Middle frontal gyrus (tissue), 1 donor: ENCODE data around the gene CDC16.
"Not testable (repeated sequence)": the region's sequence is repeated elsewhere in the genome, so short reads cannot be mapped to it uniquely, and the experiment has no call there.

Experiments
- DNase-seq: peaks from one replicate; pipeline ENCODE4 v3.0.0-alpha.2; 2015; ENCODE audit warnings: low spot score; ENCODE audit errors: extremely low spot score

Gene CDC16

DNA sequence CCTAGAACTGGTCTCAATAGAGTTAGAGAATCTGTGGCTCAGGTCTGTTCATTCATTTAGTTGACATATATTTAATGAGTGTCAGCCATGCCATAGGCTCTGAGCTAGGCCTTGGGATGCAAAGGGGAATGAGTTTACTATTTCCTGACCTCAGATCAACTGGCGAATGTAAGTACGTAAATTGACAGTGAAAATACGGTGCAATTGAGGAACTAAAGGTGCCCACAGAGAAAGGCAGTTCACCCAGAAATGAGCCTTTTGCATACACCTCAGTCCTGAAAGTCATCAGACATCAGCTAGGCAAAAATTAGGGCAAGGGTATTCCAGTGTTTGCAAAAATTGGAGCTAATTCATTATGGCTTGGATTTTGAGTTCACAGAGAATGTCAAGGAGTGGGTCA, 26.1 kb downstream of the CDC16 start:
- no peak for DNase-seq

DNA sequence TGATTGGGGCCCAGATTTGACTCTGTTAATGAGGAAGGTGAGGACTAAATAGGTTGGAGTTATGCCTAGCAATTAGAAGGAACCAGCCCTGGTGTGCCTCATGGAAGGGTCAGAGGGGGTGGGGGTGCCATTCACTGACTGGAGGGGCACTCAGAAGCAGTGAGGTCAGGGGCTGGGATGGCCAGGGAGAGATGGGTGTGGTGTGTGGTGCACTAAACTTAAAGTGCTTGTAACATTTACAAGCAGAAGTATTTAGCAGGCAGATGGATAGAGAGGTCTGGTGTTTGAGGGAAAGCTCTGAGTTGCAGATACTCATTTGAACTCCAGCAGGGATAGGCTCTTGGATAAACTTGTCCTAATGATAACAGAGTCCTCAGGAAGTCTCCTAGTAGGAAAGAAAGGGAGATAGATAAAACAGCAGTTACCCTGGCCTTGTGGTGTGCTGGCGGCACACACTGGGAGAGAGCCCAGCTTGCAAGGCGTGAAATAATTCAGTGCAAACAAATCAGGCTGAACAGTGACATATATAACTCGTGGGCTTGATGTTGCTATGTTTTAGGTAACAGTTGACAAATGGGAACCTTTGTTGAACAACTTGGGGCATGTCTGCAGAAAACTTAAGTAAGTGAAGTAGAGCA, 26.8 kb downstream of the CDC16 start:
- DNase-seq = no peak

DNA sequence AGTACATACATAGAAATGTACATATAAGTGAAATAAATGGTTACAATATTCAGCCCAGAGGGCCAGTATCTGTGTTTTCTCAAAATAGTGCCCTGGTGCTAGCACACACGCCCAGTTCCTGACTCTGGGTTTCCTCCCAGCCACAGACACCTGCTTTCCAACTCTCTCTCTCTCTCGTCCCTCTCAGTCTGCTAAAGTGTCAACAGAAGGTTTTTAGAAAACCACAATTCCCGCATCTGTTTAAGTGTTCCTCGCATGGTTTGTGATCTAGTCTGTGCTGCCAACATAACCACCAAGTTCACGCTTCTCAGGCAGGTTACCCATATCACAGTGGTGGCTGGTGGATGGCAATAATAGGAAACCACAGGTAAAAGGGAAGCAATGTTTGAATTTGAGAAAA, 28.9 kb downstream of the CDC16 start:
- DNase-seq = no peak

DNA sequence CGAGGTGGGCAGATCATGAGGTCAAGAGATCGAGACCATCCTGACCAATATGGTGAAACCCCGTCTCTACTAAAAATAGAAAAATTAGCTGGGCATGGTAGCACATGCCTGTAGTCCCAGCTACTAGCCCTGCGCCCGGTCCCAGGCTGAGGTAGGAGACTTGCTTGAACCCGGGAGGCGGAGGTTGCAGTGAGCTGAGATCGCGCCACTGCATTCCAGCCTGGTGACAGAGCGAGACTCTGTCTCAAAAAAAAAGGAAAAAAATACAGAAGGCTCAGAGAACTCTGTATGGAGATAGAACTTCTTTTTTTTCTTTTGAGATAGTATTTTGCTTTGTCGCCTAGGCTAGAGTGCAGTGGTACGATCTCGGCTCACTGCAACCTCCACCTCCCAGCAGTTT, 29.6 kb downstream of the CDC16 start:
- DNase-seq = not testable (repeated sequence)

DNA sequence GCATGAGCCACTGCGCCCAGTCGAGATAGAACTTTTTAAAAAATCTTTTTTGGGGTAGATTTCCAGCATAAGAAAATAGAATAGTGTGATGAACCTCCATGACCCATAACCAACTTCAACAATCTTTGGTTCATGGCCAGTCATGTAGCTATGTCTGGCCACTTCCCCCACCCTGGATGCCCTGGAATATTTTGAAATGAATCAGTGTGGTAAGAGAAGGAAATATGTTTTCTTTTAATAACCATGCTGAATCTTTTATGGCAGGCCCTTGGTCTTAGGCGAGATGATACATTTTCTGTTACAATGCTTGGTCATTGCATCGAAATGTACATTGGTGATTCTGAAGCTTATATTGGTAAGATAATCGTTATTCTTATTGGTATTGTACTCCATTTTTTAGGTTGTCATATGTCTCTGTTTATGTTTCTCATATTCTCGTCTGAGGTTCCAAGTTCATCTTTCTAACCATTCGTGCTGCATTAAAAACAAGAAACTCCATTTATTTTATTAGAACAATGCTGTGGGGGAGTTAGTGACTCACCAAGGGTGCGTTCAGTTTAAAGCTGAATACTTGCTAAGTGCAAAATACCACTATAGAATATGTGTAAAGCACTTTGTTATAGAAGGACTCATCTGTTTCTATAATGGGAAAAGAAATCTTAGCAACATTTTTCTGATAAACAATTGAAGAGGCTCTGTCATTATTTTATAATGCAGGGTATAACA, 30.4 kb downstream of the CDC16 start:
- DNase-seq = no peak

DNA sequence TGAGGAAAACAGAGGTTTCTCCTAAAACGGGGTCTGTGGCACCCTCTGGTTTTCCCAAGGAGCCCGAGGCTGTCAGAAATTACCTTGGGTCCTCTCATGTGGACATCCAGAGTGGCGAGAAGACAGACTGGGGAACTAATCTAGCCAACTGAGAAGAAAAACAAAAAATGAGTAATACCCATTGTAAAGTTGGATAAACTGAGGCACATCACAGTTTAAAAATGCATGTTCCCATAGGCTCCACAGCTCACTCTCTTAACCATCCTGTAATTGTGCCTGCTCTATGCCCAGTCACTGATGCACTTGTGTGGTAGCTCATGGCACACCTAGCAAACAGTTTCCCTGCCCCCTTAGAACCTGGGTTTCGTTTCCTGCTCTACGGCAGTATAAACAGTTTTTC, 31.5 kb downstream of the CDC16 start:
- DNase-seq = no peak

DNA sequence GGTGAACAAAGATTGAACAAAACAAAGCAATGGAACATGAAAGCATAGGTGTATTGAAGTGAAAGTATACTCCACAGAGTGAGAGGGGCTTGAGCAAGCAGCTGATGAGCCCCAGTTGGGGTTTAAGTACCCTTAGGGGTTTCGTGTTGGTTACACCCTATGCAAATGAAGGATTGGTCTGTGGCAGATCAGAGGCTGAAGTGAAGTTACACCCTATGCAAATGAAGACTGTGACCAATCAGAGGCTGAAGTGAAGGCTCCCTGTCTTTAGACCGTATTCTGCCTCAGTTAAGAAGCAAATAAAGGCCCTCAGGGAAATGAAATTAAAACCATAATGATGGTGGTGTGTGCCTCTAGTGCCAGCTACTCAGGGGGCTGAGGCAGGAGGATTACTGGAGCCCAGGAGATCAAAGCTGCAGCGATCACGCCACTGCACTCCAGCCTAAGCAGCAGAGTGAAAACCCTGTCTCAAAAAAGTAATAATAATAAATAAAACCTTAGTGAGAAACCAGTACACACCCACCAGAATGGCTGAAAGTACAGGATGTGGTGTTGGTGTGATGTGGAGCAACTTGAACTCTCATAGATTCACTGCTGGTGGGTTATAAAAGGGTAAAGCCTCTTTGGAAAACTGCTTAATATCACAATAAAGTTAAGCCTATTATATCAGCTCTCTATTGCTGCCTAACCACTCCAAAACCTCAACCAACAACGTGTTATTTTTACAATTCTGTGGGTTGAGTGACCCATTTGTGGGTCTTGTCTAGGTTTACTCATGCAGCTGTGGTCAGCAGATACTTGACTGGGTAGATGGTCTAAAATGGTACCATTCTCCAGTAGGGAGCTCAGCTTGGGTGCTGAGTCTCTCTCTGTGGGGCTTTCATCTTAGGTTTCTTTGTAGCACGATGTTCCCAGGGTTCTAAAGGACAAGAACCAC, 33.9 kb downstream of the CDC16 start:
- DNase-seq = no peak

DNA sequence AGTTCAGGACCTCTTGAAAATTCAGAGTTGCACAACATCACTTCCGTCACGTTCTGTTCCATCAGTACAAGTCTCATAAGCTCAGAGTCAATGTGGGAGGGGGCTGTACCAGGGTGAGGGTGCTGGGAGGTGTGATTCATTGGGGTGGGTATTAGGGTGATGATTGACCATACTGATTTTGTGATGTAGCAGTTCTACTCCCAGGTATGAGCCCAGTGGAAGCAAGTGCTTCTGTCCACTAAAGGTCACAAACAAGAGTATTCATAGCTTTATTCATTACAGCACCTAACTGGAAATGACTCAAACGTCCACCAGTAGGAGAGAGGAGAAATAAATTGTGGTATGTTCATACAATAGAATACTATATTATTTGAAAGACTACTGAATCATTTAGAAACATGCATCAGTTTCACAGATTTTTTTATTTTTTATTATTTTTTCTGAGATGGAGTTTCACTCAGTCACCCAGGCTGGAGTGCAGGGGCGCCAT, 34.6 kb downstream of the CDC16 start:
- DNase-seq = no peak

DNA sequence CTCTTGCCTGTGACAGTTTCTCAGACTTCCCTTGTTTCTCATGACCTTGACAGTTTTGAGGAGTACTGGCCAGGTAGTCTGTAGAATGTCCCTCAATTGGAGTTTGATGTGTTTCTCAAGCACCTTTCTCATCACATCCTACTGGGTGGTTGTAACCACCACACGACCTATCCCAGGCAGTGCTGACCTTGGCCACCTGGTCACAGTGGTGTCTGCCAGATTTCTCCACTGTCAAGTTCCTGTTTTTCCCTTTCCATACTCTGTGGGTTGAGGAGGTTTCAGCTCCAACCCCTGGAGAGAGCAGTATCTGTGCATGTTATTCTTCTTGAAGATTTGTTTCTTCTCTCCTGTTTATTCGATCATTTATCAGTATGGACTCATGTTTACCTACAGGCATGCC, 38.3 kb downstream of the CDC16 start:
- no peak for DNase-seq

DNA sequence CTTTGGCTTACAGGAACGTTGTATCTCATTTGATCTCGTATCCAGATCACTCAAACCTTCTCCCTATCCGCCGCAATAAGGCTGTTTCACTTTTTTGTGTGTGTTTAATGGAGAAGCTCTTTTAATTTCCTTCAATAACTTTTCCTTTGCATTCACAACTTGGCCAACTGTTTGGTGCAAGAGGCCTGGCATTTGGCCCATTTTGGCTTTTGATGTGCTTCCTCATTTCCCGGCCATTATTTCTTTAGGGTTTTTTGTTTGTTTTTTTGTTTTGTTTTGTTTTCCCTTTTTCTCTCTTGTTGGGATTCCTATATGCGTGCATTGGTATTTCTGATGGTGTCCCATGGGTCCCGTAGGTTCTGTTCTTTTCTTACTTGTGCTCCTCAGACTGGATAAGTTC, 40.6 kb downstream of the CDC16 start:
- no peak for DNase-seq

DNA sequence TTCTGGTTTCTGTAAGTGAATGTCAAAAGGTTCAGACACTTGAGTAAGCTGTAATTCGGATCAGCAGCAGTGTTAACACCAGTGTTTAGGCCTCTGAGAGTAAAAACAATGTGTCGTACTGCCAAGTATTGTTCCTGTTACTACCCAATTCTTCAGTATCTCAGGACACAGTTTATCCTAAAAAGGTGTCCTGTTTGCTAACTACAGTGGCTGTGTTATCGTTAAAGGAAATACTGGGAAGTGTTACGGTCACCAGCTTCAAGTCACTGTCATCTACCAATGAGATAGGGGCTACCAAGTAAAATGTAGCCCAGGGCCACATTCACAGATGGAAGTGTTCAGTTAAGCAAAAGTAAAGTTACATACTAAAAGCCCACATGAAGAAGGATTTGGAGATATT, 44.4 kb downstream of the CDC16 start:
- DNase-seq = no peak

DNA sequence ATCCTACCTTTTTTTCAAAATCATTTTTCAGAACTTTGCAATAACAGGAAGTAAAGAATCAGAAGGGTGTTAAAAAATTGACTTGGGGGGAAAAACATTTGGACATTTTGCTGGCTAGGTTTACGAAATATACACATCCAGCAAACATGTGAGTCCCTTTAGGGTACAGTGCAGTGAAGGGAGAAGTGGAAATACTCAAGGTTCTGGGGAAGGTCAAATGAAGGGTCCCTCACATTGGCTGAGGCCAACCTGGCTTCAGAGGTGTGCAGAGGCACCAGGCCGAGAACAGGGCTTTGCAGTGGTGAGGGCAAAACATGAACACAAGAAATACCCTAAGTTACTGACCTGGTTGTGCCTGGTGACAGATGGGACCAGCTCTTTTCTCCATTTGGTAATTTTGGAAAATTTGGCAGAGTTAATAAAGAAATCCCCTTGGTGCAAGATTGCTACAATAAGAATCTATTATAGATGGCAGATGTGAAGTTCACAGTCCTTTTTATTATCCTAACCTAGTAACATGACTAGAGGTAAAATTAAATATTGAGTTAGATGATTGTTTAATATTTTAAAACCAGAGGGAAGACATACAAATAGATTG, 45.2 kb downstream of the CDC16 start:
- DNase-seq = no peak

DNA sequence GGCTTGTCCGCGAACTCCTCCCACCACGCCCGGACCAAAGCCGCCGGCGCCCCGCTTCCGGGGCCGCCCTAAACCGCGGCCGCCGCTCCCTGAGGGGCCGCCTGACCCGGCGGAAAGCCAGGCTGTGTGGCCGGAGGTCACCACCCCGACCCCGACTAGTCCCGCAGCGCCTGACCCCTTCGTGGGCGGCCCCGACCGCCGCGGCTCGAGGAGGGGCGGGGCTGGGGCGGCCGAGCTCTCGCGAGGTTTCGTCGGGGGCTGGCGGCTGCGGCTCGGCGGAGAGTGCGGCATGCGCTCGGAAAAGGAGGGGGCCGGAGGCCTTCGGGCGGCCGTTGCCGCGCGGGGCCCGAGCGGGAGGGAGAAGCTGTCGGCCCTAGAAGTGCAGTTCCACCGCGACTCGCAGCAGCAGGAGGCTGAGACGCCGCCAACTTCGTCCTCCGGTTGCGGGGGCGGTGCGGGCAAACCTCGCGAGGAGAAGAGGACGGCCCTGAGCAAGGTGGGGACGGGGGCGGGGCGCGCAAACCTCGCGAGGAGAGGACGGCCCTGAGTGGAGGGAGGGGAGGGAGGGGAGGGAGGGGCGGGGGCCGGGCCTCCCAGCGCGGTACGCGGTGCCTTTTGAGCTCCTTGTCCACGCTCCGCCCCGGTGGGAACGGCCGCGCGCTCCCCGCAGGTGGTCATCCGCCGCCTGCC, 46.8 kb downstream of the CDC16 start, which contains the start of gene UPF3A:
Gene UPF3A (plus strand): TSS at position 251 of the 690 bp plus-strand sequence. CDS start 39 bp downstream, at position 290.
- peak; percentile 76 for DNase-seq

DNA sequence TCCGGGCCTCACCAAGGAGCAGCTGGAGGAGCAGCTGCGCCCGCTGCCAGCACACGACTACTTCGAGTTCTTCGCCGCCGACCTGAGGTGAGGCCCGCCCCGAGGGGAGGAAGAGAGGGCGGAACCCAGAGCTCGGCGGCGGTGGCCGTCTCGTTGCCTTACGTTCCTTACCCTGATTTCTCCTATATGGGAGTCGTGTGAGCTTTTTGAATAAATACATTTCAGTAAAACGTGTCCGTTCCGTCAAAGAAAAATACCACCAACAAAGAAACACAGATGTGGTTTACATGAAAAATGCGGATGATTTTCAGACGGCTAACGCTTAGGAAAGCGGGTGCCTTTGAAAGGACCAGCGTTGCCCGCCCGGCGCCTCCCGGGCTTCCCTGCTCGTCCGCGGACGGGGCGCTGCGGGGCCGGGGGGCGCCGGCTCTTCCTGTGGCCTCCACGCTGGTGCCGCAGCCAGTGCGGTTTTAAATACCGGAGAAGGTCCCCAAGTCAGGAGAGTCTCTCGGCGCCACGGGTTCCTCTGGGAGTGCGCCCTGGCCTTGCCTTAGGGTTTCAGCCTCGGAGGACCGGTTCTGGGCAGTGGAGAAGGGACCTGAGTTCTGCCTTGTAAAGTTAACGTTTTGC, 47.5 kb downstream of the CDC16 start:
- no peak for DNase-seq

DNA sequence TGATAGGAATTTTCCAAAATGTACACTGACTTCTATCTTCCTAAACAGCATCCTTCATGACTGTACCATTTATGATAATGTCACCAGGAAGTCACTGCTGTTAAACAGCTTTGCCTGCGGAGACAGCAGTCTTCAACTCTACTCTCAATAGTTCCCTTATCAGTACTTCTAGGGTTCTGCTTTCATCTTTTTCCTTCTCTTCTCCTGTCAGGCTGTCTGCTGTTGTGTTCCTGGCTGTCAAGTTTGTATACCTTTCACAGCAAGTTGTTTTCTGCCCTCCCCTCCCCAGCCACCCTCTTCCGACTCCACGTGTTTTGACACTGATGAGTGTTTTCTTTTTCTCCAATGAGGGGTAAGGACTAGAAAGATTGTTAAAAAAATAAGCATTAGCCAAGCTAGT, 48.9 kb downstream of the CDC16 start:
- DNase-seq = no peak

DNA sequence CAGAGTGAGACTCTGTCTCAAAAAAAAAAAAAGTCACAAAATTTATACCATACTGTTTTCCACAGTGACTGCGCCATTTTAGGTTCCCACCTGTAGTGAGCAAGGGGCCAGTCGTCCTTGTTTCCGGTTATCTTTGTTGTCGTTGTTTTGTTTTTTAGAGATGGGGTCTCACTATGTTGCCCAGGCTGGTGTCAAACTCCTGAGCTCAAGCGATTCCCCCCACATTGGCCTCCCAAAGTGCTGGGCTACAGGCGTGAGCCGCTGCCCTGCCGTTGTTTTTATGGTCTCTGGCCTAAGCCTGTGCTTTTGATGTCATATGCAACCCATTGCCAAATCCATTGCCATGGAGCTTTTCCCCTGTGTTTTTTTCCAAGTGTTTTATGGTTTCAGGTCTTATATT, 50.0 kb downstream of the CDC16 start:
- DNase-seq = no peak

DNA sequence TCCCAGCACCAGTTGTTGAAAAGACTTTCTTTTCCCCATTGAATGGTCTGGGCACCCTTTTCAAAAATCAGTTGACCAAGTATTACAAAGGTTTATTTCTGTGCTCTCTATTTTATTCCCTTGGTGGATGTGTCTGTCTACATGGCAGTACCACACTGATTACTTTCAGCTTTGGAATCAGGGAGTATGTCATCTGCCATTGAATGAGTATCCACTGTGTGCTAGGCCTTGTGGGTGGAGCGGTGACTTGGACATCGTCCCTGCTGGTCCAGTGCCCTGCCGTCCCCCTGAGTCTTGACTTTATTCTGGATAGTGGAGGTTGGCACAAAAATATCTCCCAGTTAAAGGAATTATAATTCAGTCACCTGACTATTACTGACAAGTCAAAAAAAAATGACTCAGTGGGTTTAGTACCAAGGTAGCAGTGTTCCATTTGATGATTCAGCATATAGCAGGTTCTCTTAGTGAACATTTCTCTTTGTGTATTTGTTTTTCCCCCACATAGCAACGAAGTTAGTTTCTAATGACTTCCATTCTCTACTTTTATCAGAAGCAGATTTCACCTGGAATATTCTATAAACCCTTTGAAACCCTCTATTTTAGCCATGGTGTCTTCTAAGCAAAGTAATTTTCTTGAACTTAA, 50.6 kb downstream of the CDC16 start:
- DNase-seq = no peak

DNA sequence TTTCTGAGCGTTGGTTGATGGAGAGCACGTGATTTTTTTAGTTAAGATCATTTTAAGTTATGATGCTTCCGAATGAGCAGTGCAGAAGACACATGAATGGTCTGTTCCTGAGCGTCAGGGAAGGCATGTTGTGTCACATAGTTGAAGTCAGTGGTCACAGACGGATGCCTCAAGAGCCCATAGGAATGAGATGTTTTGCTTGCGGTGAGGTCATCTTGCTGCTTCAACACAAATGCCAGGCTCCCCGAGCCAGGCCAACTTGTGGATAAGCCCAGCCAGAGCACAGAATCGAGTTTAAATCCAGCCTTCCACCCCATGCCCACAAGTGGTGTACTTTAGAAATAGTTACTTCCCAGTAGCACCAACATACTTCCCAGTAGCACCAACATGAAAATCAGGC, 52.1 kb downstream of the CDC16 start:
- DNase-seq = no peak

DNA sequence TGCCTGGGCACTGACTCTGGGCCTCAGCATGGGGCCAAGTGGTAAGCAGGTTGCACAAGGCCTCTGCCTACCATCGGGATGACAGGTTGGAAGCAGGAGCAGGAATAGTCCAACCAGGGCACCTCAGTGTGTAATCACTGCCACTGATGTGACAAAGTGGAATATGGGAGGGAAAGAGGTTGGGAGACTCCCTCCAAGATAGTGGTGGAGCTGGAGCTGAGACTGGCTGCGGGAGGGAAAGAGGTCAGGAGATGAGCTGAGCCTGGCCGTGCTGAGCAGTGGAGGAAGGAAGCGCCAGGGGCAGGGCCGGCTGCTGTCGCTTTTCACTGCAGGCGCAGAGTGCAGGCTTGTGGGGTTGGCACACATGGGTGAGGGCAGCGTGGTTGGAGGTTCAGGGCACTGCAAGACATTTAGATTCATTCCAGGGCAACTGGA, 53.5 kb downstream of the CDC16 start:
- no peak for DNase-seq

DNA sequence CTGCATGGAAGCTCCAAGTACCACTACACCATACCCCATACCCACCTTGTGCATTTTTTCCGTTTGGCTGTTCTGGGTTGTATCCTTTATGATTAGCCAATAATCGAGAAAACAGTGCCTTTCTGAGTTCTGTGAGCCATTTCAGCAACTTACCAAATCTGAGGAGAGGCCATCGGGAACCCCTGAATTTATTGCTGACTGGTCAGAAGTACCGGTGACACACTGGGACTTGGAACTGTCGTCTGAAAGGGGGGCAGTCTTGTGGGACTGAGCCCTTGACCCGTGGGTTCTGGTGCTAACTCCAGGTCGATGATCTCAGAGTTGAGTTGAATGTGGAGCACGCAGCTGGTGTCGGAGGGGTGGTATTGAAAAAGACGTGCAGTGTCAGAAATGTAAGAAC, 61.8 kb downstream of the CDC16 start:
- no peak for DNase-seq
